ENCODE measurements around the gene COX8A.

The COX8A gene

GRCh38 chr11:64004590-64004984, 30.2 kb downstream of the COX8A start:
- no peak for DNase-seq

- no peak for DNase-seq
These were observed 31.3 kb downstream of the COX8A start for GRCh38 chr11:64005691-64006090.

- DNase-seq = no peak
These were observed 32.0 kb downstream of the COX8A start for GRCh38 chr11:64006398-64006797.

- no peak for DNase-seq
These were observed 32.8 kb downstream of the COX8A start for GRCh38 chr11:64007160-64007628.

DNA sequence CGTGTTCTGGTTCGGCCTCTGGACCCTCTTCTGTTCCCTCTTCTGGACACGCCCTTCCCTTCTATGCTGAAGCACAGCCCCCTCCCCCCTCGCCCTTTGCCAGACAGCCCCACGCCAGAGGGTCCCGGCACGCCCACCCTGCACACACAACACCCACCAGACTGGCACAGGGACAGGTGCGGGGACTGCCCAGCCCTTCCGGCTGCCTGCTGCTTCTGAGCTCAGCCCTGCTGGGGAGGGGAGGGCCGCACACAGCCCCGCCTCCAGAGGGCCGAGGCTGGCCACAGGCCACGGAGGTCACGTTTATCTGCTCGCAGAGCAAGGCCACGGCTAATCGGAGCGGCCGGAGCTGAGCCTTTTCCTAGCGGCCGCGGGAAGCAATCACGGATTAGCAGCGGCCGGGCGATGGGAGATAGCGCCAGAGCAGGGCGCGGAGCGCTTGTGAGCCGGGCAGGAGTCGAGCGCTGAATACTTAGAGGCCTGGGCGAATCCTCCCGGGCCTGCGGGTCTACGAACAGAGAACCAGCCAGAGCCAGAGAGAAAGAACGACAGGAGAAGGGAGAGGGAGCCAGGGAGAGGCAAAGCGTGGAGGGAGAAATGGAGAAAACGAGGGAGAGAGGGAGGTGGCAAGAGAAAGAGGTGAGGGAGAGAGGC, 33.3 kb downstream of the COX8A start:
- no peak for DNase-seq

GRCh38 chr11:64008283-64008913, 34.0 kb downstream of the COX8A start:
- no peak for DNase-seq

DNA sequence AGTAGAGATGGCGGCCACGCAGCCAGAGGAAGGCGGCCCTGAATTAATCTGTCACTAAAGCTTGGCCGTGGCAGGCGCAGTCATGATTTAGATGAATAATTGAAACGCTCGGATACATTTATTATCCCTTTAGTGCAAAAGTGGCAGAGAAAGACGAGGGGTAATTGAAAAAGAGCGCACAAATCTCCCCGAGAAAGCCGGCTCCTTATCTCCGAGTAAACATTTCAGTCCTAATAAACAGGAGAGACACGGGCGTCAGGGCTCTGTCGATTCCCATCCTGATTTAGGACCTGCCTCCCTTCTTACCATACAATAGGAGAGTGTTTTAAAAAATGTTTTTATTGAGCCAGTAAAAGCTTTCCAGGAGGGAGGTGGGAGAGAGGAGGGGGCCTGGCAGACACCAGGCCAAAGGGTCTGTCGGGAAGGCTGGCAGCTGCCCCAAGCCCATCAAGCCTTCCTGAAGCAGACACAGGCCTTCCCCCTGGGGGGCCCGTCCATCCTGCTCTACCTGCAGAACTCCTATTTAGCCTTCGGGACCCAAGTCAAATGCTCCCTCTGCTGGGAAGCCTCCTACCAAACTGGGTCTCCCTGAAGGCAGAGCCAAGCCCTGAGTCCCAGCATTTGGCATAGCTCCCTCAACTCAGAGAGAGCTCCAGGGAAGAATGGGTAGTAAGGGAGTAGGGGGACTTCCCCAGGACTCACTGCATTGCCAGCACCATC, 34.7 kb downstream of the COX8A start:
- DNase-seq = no peak

DNA sequence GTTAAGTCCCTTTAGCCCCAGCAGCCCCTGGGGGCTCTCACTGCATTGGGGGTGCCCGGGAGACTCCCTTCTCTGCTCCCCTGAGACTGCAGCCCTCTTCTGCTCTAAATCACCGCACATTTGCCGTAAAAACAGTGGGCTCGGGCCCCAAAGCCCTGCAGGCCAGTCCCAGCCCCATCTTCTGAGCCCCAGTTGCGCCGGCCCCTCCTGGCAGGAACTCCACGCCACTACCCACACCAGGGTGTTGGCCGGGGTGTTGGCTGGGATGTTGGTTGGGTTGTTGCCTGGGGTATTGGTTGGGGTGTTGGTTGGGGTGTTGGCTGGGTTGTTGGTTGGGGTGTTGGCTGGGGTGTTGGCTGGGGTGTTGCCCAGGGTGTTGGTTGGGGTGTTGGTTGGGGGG, 35.3 kb downstream of the COX8A start:
- DNase-seq = no peak

DNA sequence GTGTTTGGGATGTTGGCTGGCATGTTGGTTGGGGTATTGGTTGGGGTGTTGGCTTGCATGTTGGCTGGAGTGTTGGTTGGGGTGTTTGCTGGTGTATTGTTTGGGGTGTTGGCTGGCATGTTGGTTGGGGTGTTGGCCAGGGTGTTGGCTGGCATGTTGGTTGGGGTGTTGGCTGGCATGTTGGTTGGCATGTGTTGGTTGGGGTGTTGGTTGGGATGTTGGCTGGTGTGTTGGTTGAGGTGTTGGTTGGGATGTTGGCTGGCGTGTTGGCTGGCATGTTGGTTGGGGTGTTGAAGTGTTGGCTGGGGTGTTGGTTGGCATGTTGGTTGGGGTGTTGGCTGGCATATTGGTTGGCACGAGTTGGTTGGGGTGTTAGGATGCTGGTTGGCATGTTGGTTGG, 36.4 kb downstream of the COX8A start:
- DNase-seq = no peak

DNA sequence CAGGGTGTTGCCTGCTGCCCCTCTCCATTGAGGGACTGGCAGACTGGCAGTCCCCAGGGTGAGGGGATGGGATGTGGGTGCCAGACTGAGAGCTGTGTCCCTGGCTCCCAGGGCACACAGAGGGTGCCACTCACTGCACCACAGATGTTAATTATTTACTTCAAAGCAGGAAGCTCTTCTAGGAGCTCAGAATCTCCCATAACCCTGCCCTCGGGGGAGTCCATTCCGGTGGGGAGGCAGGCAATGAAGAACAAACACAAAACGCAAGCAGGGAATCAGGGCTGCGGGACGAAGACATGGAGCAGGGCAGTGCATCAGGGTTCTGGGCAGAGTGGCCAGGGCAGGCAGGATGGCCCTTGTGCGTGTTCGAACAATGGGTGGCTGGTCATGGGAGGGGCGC, 37.0 kb downstream of the COX8A start:
- DNase-seq = no peak

DNA sequence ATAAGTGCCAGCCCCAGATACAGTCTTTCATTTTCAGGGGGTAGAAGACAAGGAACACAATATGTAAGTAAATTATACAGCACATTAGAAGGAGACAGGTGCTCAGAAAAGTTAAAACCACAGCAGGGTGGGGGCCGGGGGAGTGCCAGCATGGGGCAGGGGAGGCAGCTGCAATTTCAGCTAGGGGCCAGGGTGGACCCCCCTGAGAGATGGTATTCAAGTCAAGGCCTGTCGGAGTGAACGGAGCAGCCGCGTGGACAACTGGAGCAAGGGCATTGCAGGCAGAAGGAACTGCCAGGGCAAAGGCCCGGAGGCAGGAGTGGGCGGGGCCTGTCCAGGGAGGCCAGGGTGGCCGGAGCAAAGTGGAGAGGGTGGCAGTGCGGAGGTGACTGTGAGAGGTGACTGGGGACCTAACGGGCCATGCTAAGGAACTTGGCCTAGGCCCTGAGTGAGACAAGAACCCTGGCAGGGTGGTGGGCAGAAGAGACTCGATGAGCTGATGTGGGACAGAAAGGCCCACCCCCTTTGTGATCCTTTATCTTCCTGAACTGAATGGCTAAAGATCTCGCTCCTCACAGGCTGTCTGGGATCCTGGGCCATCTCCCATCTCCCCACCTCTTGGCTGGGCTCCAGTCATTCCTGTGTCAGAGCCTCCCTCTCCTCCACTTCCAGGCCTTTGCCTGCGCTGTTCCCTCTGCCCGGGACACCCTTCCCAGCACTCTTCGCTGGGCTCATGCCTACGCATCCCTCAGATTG, 38.9 kb downstream of the COX8A start:
- no peak for DNase-seq

GRCh38 chr11:64014356-64014755, 39.9 kb downstream of the COX8A start:
- no peak for DNase-seq

DNA sequence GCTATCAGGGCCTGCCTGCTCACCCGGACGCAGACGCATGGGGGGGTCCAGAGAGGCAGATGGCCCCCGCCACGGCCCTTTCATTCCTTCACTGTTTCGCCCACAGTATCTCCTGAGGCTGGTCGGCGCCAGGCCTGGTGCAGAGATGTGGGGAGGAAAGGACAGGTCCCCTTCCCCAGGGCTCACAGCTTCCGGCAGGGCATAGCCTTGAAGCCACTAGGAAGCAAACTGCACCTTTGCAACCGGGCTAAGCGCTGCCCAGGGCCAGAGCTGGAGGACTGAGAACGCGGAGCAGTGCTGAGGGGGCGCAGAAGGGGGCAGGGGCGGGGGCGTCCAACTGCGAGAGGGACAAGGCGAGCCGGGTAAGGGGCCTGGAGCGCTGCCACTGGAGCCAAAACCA, 41.1 kb downstream of the COX8A start:
- DNase-seq = no peak

- DNase-seq = no peak
These were observed 41.8 kb downstream of the COX8A start for GRCh38 chr11:64015935-64016845.

- no peak for DNase-seq
These were observed 43.5 kb downstream of the COX8A start for GRCh38 chr11:64017945-64018224.

DNA sequence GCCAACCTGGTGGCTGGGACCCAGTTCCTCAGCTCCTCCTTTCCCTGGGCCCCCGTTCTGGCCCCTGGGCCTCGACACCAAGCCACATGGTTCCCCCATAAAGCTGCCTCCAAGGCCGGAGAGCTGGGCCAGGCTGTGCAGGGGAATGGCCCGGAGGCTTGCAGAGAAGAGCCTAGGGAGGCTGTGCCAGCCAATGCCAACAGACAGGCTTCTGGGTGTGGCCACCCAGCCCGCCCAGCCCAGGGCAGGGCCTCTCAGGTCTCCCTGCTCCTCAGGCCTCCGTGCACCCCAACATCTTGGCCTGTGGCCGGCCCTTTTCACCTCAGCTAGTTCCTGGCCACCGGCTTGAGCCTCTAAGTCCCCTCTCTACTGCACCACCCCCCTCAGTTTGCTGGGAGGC, 43.9 kb downstream of the COX8A start:
- DNase-seq = no peak

GRCh38 chr11:64019106-64020037, 45.0 kb downstream of the COX8A start:
- no peak for DNase-seq

GRCh38 chr11:64020976-64021756, 46.7 kb downstream of the COX8A start:
- DNase-seq = no peak

GRCh38 chr11:64021757-64022093, 47.3 kb downstream of the COX8A start:
- DNase-seq = no peak

- no peak for DNase-seq
These were observed 47.8 kb downstream of the COX8A start for GRCh38 chr11:64022125-64022784.

All from stimulated activated naive CD4-positive, alpha-beta T cell (primary cell).